Stomach (tissue), 4 donors: ENCODE measurements around the gene ASS1.

Experiments
- CTCF ChIP-seq, 7 experiments: fragments of 450-650 bp in 4 of 7; fragments of 200-600 bp in 3 of 7; sonication (generic) in 3 of 7; IDR thresholded peaks; one replicate each; pipeline ENCODE4 v1.5.1; 2016 to 2019; ENCODE audit warnings: antibody characterized with exemption in 7 of 7, control low read depth in 2 of 7, mild to moderate bottlenecking in 1 of 7
- POLR2A ChIP-seq, 4 donors: fragments of 450-650 bp; IDR thresholded peaks; one replicate each; pipeline ENCODE4 v1.6.1; 2016; ENCODE audit warnings: antibody characterized with exemption in 4 of 4, control low read depth in 2 of 4, mild to moderate bottlenecking in 1 of 4, moderate library complexity in 1 of 4
- POLR2AphosphoS5 ChIP-seq, 3 donors: sonication (generic); formaldehyde crosslinking; IDR thresholded peaks; one replicate each; pipeline ENCODE4 v1.6.1; 2016; ENCODE audit warnings: antibody characterized with exemption in 3 of 3

GRCh38 chr9:130458804-130459067 lies 14.0 kb downstream of the ASS1 start:
- TF ChIP-seq CTCF (IDR thresholded peaks at IDR 0.05) (no peak), POLR2A (IDR thresholded peaks at IDR 0.05) (no peak), POLR2AphosphoS5 (IDR thresholded peaks at IDR 0.05) (no peak)
